ENCODE results near the gene CEACAM4. TPM values are rescaled to one million over a fixed set of nuclear protein-coding genes. Genes with fewer than 3 reads are reported as not detected.

CEACAM4 gene
- total RNA-seq, 1 donor from 2014 or later, result 1.0 TPM

DNA sequence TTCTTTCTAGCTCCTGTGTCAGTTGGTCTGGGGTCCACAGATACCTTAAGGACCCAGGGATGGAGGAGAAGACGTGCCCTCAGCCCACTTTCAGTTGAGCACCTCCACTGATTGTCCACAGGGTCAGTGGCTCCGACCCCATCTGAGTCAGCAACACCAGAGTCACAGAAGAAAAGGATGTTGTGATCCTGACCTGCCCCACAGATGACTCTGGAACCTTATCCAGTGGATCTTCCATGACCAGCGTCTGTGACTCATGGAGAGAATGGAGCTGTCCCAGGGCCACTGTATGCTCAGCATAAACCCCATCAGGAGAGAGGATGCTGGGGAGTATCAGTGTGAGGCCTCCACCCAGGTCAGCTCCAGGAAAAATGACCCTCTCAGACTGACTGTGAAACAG lies 22.0 kb downstream of the CEACAM4 start:
- Histone ChIP-seq H3K27me3 (ENCODE audit: control insufficient read depth in 3 of 3, insufficient read depth in 3 of 3, low read length in 3 of 3) (peaks cover 0 to 6% (median 4%) of the 10 kb centered on the region in 3 donors), H3K9me3 (ENCODE audit: control insufficient read depth in 3 of 3, low read length in 3 of 3) (no peaks in the 10 kb centered on the region), H3K4me3 (ENCODE audit: low read length in 3 of 3) (no peak overlapping the region), H3K9ac (ENCODE audit: low read depth in 1 of 3, low read length in 3 of 3) (no peak overlapping the region), H3K27ac (ENCODE audit: low read depth, low read length) (no peak overlapping the region), H3K36me3 (ENCODE audit: control insufficient read depth in 3 of 3, insufficient read depth in 3 of 3, low read length in 3 of 3) (no peaks in the 10 kb centered on the region), H3K4me1 (ENCODE audit: control insufficient read depth in 3 of 3, insufficient read depth in 3 of 3, low read length in 3 of 3) (no peaks in the 10 kb centered on the region)

- no peaks in the 10 kb centered on the region for H3K4me1 ChIP-seq (ENCODE audit: control insufficient read depth in 3 of 3, insufficient read depth in 3 of 3, low read length in 3 of 3)
- H3K27ac ChIP-seq (ENCODE audit: low read depth, low read length), result no peak overlapping the region
- no peaks in the 10 kb centered on the region for H3K36me3 ChIP-seq (ENCODE audit: control insufficient read depth in 3 of 3, insufficient read depth in 3 of 3, low read length in 3 of 3)
- H3K4me3 ChIP-seq (ENCODE audit: low read length in 3 of 3), result no peak overlapping the region
- no peak overlapping the region for H3K9ac ChIP-seq (ENCODE audit: low read depth in 1 of 3, low read length in 3 of 3)
- H3K9me3 ChIP-seq (ENCODE audit: control insufficient read depth in 3 of 3, low read length in 3 of 3), result no peaks in the 10 kb centered on the region
- peaks cover 0 to 6% (median 4%) of the 10 kb centered on the region in 3 donors for H3K27me3 ChIP-seq (ENCODE audit: control insufficient read depth in 3 of 3, insufficient read depth in 3 of 3, low read length in 3 of 3)
Observed at GRCh38 chr19:41601771-41602170, 25.1 kb downstream of the CEACAM4 start.

- Histone ChIP-seq H3K4me3 (ENCODE audit: low read length in 3 of 3) (no peak overlapping the region), H3K9me3 (ENCODE audit: control insufficient read depth in 3 of 3, low read length in 3 of 3) (no peaks in the 10 kb centered on the region), H3K4me1 (ENCODE audit: control insufficient read depth in 3 of 3, insufficient read depth in 3 of 3, low read length in 3 of 3) (no peaks in the 10 kb centered on the region), H3K27me3 (ENCODE audit: control insufficient read depth in 3 of 3, insufficient read depth in 3 of 3, low read length in 3 of 3) (peaks cover 0 to 7% (median 0%) of the 10 kb centered on the region in 3 donors), H3K27ac (ENCODE audit: low read depth, low read length) (no peak overlapping the region), H3K9ac (ENCODE audit: low read depth in 1 of 3, low read length in 3 of 3) (no peak overlapping the region), H3K36me3 (ENCODE audit: control insufficient read depth in 3 of 3, insufficient read depth in 3 of 3, low read length in 3 of 3) (no peaks in the 10 kb centered on the region)
Observed at GRCh38 chr19:41599175-41599966, 27.5 kb downstream of the CEACAM4 start.

DNA sequence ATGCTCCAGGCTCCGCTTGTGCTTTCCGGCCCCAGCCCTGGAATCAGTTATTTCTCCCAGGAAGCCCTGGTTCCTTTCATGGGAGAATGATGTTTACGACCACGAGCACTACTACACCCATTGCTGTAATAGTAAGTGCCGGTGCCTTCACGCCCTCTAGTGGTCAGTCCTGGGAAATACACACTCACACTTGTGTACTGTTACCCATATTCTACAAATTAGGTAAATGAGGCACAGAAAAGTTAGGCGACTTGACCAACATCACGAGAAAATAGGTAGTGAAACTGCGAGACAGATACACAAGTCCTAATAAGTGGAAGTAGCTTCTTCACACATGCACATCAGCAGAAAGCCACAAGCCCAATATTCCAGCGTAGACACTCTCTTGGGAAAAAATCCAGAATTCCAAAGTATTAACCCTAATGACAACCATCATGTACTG lies 29.3 kb downstream of the CEACAM4 start:
- no peaks in the 10 kb centered on the region for H3K9me3 ChIP-seq (ENCODE audit: control insufficient read depth in 3 of 3, low read length in 3 of 3)
- no peak overlapping the region for H3K4me3 ChIP-seq (ENCODE audit: low read length in 3 of 3)
- no peak overlapping the region for H3K9ac ChIP-seq (ENCODE audit: low read depth in 1 of 3, low read length in 3 of 3)
- no peak overlapping the region for H3K27ac ChIP-seq (ENCODE audit: low read depth, low read length)
- H3K4me1 ChIP-seq (ENCODE audit: control insufficient read depth in 3 of 3, insufficient read depth in 3 of 3, low read length in 3 of 3), result no peaks in the 10 kb centered on the region
- H3K27me3 ChIP-seq (ENCODE audit: control insufficient read depth in 3 of 3, insufficient read depth in 3 of 3, low read length in 3 of 3), result peaks cover 0 to 5% (median 0%) of the 10 kb centered on the region in 3 donors
- no peaks in the 10 kb centered on the region for H3K36me3 ChIP-seq (ENCODE audit: control insufficient read depth in 3 of 3, insufficient read depth in 3 of 3, low read length in 3 of 3)

- Histone ChIP-seq H3K27ac (ENCODE audit: low read depth, low read length) (no peak overlapping the region), H3K9me3 (ENCODE audit: control insufficient read depth in 3 of 3, low read length in 3 of 3) (no peaks in the 10 kb centered on the region), H3K27me3 (ENCODE audit: control insufficient read depth in 3 of 3, insufficient read depth in 3 of 3, low read length in 3 of 3) (peaks cover 0 to 9% (median 0%) of the 10 kb centered on the region in 3 donors), H3K36me3 (ENCODE audit: control insufficient read depth in 3 of 3, insufficient read depth in 3 of 3, low read length in 3 of 3) (no peaks in the 10 kb centered on the region), H3K4me1 (ENCODE audit: control insufficient read depth in 3 of 3, insufficient read depth in 3 of 3, low read length in 3 of 3) (no peaks in the 10 kb centered on the region), H3K9ac (ENCODE audit: low read depth in 1 of 3, low read length in 3 of 3) (no peak overlapping the region), H3K4me3 (ENCODE audit: low read length in 3 of 3) (no peak overlapping the region)
Observed at GRCh38 chr19:41595890-41596280, 31.0 kb downstream of the CEACAM4 start.

DNA sequence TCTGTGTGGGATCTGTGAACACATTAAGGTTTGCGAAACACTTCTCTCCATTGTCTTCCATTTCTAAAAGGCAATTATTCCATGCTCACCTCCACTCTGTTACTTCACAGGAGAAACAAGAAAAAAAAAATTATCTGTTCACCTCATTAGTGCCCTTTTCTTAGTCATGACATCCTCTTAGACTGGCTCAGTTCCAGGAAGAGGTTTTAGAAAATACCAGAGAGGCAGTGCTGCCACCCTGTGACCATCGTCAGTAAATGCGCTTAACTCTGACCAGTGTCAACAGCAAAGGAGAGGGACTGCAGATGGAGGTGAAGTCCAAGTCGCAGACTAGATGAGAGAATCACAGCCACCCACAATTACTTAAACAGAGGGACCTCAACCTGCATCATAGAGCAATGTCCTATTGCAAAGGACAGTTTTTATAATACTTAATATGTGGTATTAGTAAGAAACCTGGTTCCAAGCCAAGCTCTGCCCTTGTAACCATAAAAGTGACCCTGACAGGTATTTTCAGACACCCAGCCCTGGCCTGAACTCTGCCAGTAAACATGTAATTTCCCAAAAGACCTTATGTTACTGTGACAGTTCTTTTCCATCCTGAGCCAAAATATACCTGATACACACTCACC lies 31.5 kb downstream of the CEACAM4 start:
- no peaks in the 10 kb centered on the region for H3K9me3 ChIP-seq (ENCODE audit: control insufficient read depth in 3 of 3, low read length in 3 of 3)
- H3K9ac ChIP-seq (ENCODE audit: low read depth in 1 of 3, low read length in 3 of 3), result no peak overlapping the region
- no peaks in the 10 kb centered on the region for H3K36me3 ChIP-seq (ENCODE audit: control insufficient read depth in 3 of 3, insufficient read depth in 3 of 3, low read length in 3 of 3)
- H3K4me1 ChIP-seq (ENCODE audit: control insufficient read depth in 3 of 3, insufficient read depth in 3 of 3, low read length in 3 of 3), result no peaks in the 10 kb centered on the region
- no peak overlapping the region for H3K27ac ChIP-seq (ENCODE audit: low read depth, low read length)
- peaks cover 0 to 9% (median 0%) of the 10 kb centered on the region in 3 donors for H3K27me3 ChIP-seq (ENCODE audit: control insufficient read depth in 3 of 3, insufficient read depth in 3 of 3, low read length in 3 of 3)
- H3K4me3 ChIP-seq (ENCODE audit: low read length in 3 of 3), result no peak overlapping the region

DNA sequence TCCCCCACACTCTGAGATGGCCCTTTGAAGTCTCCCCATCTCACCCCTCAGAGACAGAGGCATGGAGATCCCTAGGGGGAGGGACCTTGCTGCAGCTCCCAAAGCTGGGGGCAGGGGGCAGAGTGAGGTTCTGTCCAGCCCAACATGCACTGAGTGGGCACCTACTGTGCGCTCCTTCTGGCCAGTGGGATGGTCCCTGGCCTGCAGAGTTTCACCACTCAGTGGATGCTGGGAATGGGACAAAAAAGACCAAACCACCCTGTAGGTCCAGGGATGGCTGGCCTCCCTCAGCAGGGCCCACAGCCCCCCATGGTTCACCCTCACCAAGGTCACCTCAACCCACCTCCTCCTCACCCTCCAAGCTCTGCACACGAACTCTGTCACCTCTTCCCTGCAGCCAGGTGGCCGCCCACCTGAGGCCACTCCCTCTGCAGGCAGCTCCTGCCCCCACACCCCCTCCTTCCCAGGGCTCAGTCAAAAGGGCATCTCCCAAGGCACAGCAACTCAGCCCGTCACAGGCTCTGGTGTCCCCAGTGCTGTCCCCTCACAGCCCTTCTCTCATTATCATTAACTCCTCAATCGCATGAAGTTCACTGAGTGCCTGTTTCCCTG lies 34.8 kb downstream of the CEACAM4 start:
- Histone ChIP-seq H3K27ac (ENCODE audit: low read depth, low read length) (no peak overlapping the region), H3K9ac (ENCODE audit: low read depth in 1 of 3, low read length in 3 of 3) (no peak overlapping the region), H3K27me3 (ENCODE audit: control insufficient read depth in 3 of 3, insufficient read depth in 3 of 3, low read length in 3 of 3) (peaks cover 0 to 9% (median 0%) of the 10 kb centered on the region in 3 donors), H3K36me3 (ENCODE audit: control insufficient read depth in 3 of 3, insufficient read depth in 3 of 3, low read length in 3 of 3) (no peaks in the 10 kb centered on the region), H3K4me3 (ENCODE audit: low read length in 3 of 3) (no peak overlapping the region), H3K4me1 (ENCODE audit: control insufficient read depth in 3 of 3, insufficient read depth in 3 of 3, low read length in 3 of 3) (no peaks in the 10 kb centered on the region), H3K9me3 (ENCODE audit: control insufficient read depth in 3 of 3, low read length in 3 of 3) (no peaks in the 10 kb centered on the region)

- no peak overlapping the region for H3K27ac ChIP-seq (ENCODE audit: low read depth, low read length)
- no peaks in the 10 kb centered on the region for H3K4me1 ChIP-seq (ENCODE audit: control insufficient read depth in 3 of 3, insufficient read depth in 3 of 3, low read length in 3 of 3)
- H3K36me3 ChIP-seq (ENCODE audit: control insufficient read depth in 3 of 3, insufficient read depth in 3 of 3, low read length in 3 of 3), result no peaks in the 10 kb centered on the region
- H3K9me3 ChIP-seq (ENCODE audit: control insufficient read depth in 3 of 3, low read length in 3 of 3), result no peaks in the 10 kb centered on the region
- H3K9ac ChIP-seq (ENCODE audit: low read depth in 1 of 3, low read length in 3 of 3), result no peak overlapping the region
- no peak overlapping the region for H3K4me3 ChIP-seq (ENCODE audit: low read length in 3 of 3)
- peaks cover 0 to 4% (median 0%) of the 10 kb centered on the region in 3 donors for H3K27me3 ChIP-seq (ENCODE audit: control insufficient read depth in 3 of 3, insufficient read depth in 3 of 3, low read length in 3 of 3)
Observed at GRCh38 chr19:41590936-41591335, 35.9 kb downstream of the CEACAM4 start.

- no peaks in the 10 kb centered on the region for H3K36me3 ChIP-seq (ENCODE audit: control insufficient read depth in 3 of 3, insufficient read depth in 3 of 3, low read length in 3 of 3)
- H3K27me3 ChIP-seq (ENCODE audit: control insufficient read depth in 3 of 3, insufficient read depth in 3 of 3, low read length in 3 of 3), result peaks cover 0 to 4% (median 0%) of the 10 kb centered on the region in 3 donors
- no peak overlapping the region for H3K4me3 ChIP-seq (ENCODE audit: low read length in 3 of 3)
- H3K9me3 ChIP-seq (ENCODE audit: control insufficient read depth in 3 of 3, low read length in 3 of 3), result no peaks in the 10 kb centered on the region
- H3K27ac ChIP-seq (ENCODE audit: low read depth, low read length), result no peak overlapping the region
- H3K9ac ChIP-seq (ENCODE audit: low read depth in 1 of 3, low read length in 3 of 3), result no peak overlapping the region
- H3K4me1 ChIP-seq (ENCODE audit: control insufficient read depth in 3 of 3, insufficient read depth in 3 of 3, low read length in 3 of 3), result no peaks in the 10 kb centered on the region
Observed at GRCh38 chr19:41589371-41589770, 37.5 kb downstream of the CEACAM4 start.
